Panc1 (cell line): ENCODE results near the gene INSC.

ENCODE experiments used
- TCF7L2 ChIP-seq: IDR thresholded peaks from 2 replicates; pipeline ENCODE4 v1.6.1; 2011; ENCODE audit warnings: mild to moderate bottlenecking, low read depth, low read length, inconsistent platforms
- TF ChIP-seq, protein P1 (sequence below): fragments of 450-650 bp; IDR thresholded peaks from 2 replicates; pipeline ENCODE4 v1.5.1; 2017; ENCODE audit warnings: mild to moderate bottlenecking
- TF ChIP-seq, protein P2 (sequence below), 2 experiments: IDR thresholded peaks; 2 replicates each; pipeline ENCODE4 v1.6.1; 2011 to 2012; ENCODE audit warnings: low read depth in 2 of 2, control low read depth in 1 of 2, low read length in 1 of 2, mild to moderate bottlenecking in 1 of 2, moderate library complexity in 1 of 2; ENCODE audit not compliant: insufficient read depth in 1 of 2

DNA sequence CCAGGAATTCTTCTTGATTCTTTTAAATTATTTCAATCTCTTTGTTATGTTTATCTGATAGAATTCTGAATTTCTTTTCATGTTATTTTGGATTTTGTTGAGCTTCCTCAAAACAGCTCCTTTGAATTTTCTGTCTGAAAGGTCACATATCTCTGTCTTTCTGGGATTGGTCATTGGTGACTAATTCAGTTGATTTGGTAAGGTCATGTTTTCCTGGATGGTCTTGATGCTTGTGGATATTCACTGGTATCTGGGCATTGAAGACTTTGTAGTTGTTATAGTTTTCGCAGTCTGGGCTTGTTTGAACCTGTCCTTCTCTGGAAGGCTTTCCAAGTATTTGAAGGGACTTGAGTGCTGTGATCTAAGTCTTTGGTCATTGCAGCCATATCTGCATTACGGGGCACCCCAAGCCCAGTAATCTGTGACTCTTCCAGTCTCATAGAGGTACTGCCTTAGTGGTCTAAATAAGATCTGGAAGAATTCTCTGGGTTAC, 18.9 kb upstream of the INSC start:
- TF ChIP-seq, protein P1, sequence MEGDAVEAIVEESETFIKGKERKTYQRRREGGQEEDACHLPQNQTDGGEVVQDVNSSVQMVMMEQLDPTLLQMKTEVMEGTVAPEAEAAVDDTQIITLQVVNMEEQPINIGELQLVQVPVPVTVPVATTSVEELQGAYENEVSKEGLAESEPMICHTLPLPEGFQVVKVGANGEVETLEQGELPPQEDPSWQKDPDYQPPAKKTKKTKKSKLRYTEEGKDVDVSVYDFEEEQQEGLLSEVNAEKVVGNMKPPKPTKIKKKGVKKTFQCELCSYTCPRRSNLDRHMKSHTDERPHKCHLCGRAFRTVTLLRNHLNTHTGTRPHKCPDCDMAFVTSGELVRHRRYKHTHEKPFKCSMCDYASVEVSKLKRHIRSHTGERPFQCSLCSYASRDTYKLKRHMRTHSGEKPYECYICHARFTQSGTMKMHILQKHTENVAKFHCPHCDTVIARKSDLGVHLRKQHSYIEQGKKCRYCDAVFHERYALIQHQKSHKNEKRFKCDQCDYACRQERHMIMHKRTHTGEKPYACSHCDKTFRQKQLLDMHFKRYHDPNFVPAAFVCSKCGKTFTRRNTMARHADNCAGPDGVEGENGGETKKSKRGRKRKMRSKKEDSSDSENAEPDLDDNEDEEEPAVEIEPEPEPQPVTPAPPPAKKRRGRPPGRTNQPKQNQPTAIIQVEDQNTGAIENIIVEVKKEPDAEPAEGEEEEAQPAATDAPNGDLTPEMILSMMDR, result no peak
- TF ChIP-seq TCF7L2, result no peak
- TF ChIP-seq, protein P2, sequence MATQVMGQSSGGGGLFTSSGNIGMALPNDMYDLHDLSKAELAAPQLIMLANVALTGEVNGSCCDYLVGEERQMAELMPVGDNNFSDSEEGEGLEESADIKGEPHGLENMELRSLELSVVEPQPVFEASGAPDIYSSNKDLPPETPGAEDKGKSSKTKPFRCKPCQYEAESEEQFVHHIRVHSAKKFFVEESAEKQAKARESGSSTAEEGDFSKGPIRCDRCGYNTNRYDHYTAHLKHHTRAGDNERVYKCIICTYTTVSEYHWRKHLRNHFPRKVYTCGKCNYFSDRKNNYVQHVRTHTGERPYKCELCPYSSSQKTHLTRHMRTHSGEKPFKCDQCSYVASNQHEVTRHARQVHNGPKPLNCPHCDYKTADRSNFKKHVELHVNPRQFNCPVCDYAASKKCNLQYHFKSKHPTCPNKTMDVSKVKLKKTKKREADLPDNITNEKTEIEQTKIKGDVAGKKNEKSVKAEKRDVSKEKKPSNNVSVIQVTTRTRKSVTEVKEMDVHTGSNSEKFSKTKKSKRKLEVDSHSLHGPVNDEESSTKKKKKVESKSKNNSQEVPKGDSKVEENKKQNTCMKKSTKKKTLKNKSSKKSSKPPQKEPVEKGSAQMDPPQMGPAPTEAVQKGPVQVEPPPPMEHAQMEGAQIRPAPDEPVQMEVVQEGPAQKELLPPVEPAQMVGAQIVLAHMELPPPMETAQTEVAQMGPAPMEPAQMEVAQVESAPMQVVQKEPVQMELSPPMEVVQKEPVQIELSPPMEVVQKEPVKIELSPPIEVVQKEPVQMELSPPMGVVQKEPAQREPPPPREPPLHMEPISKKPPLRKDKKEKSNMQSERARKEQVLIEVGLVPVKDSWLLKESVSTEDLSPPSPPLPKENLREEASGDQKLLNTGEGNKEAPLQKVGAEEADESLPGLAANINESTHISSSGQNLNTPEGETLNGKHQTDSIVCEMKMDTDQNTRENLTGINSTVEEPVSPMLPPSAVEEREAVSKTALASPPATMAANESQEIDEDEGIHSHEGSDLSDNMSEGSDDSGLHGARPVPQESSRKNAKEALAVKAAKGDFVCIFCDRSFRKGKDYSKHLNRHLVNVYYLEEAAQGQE (IDR thresholded peaks at IDR 0.05; ENCODE audit: insufficient read depth in 1 of 2, low read depth in 2 of 2, low read length in 1 of 2), result no peak
